Esophagus muscularis mucosa (tissue), 4 donors: Measurements from ENCODE around the gene PTBP1.

Source experiments
- EP300 ChIP-seq: sonication (generic); formaldehyde crosslinking; IDR thresholded peaks from one replicate; pipeline ENCODE4 v1.6.1; 2017; ENCODE audit warnings: antibody characterized with exemption
- POLR2A ChIP-seq: fragments of 450-650 bp; IDR thresholded peaks from one replicate; pipeline ENCODE4 v1.6.1; 2017; ENCODE audit warnings: antibody characterized with exemption, moderate library complexity, mild to moderate bottlenecking, low read depth
- POLR2AphosphoS5 ChIP-seq, 2 donors: sonication (generic); formaldehyde crosslinking; IDR thresholded peaks; one replicate each; pipeline ENCODE4 v1.6.1; 2017; ENCODE audit warnings: antibody characterized with exemption in 2 of 2
- TF ChIP-seq, protein P1 (sequence below), 3 experiments: fragments of 200-600 bp in 2 of 3; fragments of 450-650 bp in 1 of 3; sonication (generic) in 2 of 3; IDR thresholded peaks; one replicate each; pipeline ENCODE4 v1.5.1; 2017 to 2019; ENCODE audit warnings: antibody characterized with exemption in 3 of 3, mild to moderate bottlenecking in 2 of 3, moderate library complexity in 1 of 3

DNA sequence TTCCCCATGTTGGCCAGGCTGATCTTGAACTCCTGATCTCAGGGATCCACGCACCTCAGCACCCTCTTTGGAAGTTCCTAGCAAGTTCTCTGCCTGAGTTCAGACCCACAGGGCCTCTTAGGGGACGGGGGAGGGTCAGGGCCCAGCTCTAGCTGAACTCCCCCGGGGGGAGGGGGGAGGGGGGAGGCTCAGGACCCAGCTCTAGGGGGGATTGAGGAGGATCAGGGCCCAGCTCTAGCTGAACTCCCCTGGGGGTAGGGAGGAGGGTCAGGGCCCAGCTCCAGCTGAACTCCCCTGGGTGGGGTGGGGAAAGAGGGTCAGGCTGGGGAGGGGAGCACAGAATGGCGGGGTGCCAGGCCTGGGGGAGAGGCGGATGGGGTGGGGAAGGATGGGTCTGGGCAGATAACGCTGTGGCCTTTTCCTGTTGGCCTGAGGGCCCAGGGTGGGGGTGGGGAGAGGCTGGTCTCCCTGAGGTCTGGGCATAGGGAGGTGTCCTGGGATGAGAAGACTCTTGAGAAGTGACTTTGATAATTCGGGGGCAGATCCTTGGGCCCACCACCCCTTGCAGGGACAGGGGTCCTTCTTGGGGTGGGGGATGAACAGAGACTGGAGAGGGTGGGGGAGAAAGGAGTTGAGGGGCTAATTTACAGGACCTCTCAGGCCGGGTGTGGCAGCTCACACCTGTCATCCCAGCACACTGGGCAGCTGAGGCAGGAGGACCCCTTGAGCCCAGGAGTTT is 5.5 kb upstream of the PTBP1 start:
- TF ChIP-seq POLR2A: no peak
- TF ChIP-seq, protein P1, sequence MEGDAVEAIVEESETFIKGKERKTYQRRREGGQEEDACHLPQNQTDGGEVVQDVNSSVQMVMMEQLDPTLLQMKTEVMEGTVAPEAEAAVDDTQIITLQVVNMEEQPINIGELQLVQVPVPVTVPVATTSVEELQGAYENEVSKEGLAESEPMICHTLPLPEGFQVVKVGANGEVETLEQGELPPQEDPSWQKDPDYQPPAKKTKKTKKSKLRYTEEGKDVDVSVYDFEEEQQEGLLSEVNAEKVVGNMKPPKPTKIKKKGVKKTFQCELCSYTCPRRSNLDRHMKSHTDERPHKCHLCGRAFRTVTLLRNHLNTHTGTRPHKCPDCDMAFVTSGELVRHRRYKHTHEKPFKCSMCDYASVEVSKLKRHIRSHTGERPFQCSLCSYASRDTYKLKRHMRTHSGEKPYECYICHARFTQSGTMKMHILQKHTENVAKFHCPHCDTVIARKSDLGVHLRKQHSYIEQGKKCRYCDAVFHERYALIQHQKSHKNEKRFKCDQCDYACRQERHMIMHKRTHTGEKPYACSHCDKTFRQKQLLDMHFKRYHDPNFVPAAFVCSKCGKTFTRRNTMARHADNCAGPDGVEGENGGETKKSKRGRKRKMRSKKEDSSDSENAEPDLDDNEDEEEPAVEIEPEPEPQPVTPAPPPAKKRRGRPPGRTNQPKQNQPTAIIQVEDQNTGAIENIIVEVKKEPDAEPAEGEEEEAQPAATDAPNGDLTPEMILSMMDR (IDR thresholded peaks at IDR 0.05): no peak
- no peak for TF ChIP-seq EP300
- no peak for TF ChIP-seq POLR2AphosphoS5 (IDR thresholded peaks at IDR 0.05)
